ENCODE results near the gene C4BPB. TPM values are rescaled to one million over a fixed set of nuclear protein-coding genes. Genes with fewer than 3 reads are reported as not detected.
"Not testable (repeated sequence)": the region's sequence is repeated elsewhere in the genome, so short reads cannot be mapped to it uniquely, and the experiment has no call there.

Gene C4BPB
- 1 to 10 TPM in 1 of 2 experiments, under 1 TPM in 1; 0.43 to 1.2 TPM for total RNA-seq

GRCh38 chr1:207088701-207089626 lies at the start of gene C4BPB:
Gene C4BPB (plus strand): TSS chr1:207088860. CDS start chr1:207089532, 672 bp downstream.
- Mint-ChIP-seq H3K27ac (no peak within 1 kb of the TSS), H3K27me3 (peaks cover 15% of the 10 kb centered on the region), H3K4me3 (peak within 1 kb of the TSS; percentile 33), H3K9me3 (no peaks in the 10 kb centered on the region), H3K4me1 (peaks cover 17% of the 10 kb centered on the region), H3K36me3 (ENCODE audit: low read depth) (no peaks in the 10 kb centered on the region)
- no peak for DNase-seq
- POLR2A ChIA-PET = interaction anchor here (0.8 to 1.1 kb wide), 2 partner anchors 233 to 407 kb away, joined by 3 to 4 read pairs; partner anchors contain the start of genes CD55 and CR1
- CTCF ChIA-PET = interaction anchor here (1.0 to 1.9 kb wide), 5 partner anchors 9 to 411 kb away, joined by 3 to 8 read pairs (median 5); no protein-coding TSS in a partner anchor

GRCh38 chr1:207039380-207040180 lies 49.1 kb upstream of the C4BPB start:
- H3K4me3 Mint-ChIP-seq = no peak overlapping the region
- H3K4me1 Mint-ChIP-seq = no peaks in the 10 kb centered on the region
- H3K36me3 Mint-ChIP-seq (ENCODE audit: low read depth) = peaks cover 6% of the 10 kb centered on the region
- DNase-seq = no peak
- no peaks in the 10 kb centered on the region for H3K9me3 Mint-ChIP-seq
- ChIA-PET POLR2A (interaction anchor here (0.8 kb wide), 1 partner anchor 13 kb away, joined by 3 read pairs; the partner anchor contains the start of gene PFKFB2), CTCF (no interaction called here)
- peaks cover 7% of the 10 kb centered on the region for H3K27me3 Mint-ChIP-seq
- H3K27ac Mint-ChIP-seq = no peak overlapping the region

GRCh38 chr1:207040181-207040533 lies 48.5 kb upstream of the C4BPB start:
- no peak overlapping the region for H3K4me3 Mint-ChIP-seq
- H3K36me3 Mint-ChIP-seq (ENCODE audit: low read depth) = peaks cover 9% of the 10 kb centered on the region
- no peak for DNase-seq
- peaks cover 2% of the 10 kb centered on the region for H3K4me1 Mint-ChIP-seq
- no peak overlapping the region for H3K27ac Mint-ChIP-seq
- no peaks in the 10 kb centered on the region for H3K9me3 Mint-ChIP-seq
- ChIA-PET CTCF (interaction anchor here (1.0 kb wide), 1 partner anchor 10 kb away, joined by 4 read pairs; no protein-coding TSS in a partner anchor), POLR2A (interaction anchor here (0.8 kb wide), 1 partner anchor 13 kb away, joined by 3 read pairs; the partner anchor contains the start of gene PFKFB2)
- H3K27me3 Mint-ChIP-seq = peaks cover 5% of the 10 kb centered on the region

GRCh38 chr1:207041397-207041796 lies 47.3 kb upstream of the C4BPB start:
- POLR2A ChIA-PET = interaction anchor here (1.0 kb wide), 1 partner anchor 12 kb away, joined by 3 read pairs; the partner anchor contains the start of gene PFKFB2
- H3K9me3 Mint-ChIP-seq, CTCF ChIA-PET, H3K27ac Mint-ChIP-seq, H3K4me1 Mint-ChIP-seq, H3K4me3 Mint-ChIP-seq, DNase-seq, H3K27me3 Mint-ChIP-seq: not testable (repeated sequence)
- peaks cover 18% of the 10 kb centered on the region for H3K36me3 Mint-ChIP-seq (ENCODE audit: low read depth)

- DNase-seq = no peak
- ChIA-PET CTCF (interaction anchor here (1.1 to 2.0 kb wide), 3 partner anchors 26 to 454 kb away, joined by 3 to 4 read pairs (median 4); no protein-coding TSS in a partner anchor), POLR2A (no interaction called here)
- Mint-ChIP-seq H3K4me3 (no peak overlapping the region), H3K4me1 (peaks cover 35% of the 10 kb centered on the region), H3K27me3 (no peaks in the 10 kb centered on the region), H3K27ac (no peak overlapping the region), H3K9me3 (no peaks in the 10 kb centered on the region), H3K36me3 (ENCODE audit: low read depth) (peaks cover 49% of the 10 kb centered on the region)
These were observed 43.2 kb upstream of the C4BPB start for GRCh38 chr1:207045453-207045852.

- Mint-ChIP-seq H3K27ac (no peak overlapping the region), H3K27me3 (no peaks in the 10 kb centered on the region), H3K9me3 (no peaks in the 10 kb centered on the region), H3K4me1 (peaks cover 51% of the 10 kb centered on the region), H3K36me3 (ENCODE audit: low read depth) (peaks cover 47% of the 10 kb centered on the region), H3K4me3 (no peak overlapping the region)
- POLR2A ChIA-PET = no interaction called here
- CTCF ChIA-PET = interaction anchor here (0.7 to 1.5 kb wide), 3 partner anchors 26 to 438 kb away, joined by 3 to 4 read pairs (median 3); no protein-coding TSS in a partner anchor
- no peak for DNase-seq
These were observed 41.2 kb upstream of the C4BPB start for GRCh38 chr1:207047505-207047904.

- no peak overlapping the region for H3K27ac Mint-ChIP-seq
- CTCF ChIA-PET = interaction anchor here (0.6 to 2.6 kb wide), 4 partner anchors 27 to 448 kb away, joined by 3 to 13 read pairs (median 3); partner anchors contain the start of gene CR1
- peaks cover 56% of the 10 kb centered on the region for H3K4me1 Mint-ChIP-seq
- POLR2A ChIA-PET = no interaction called here
- H3K9me3 Mint-ChIP-seq = no peaks in the 10 kb centered on the region
- no peak for DNase-seq
- peaks cover under 1% of the 10 kb centered on the region for H3K27me3 Mint-ChIP-seq
- no peak overlapping the region for H3K4me3 Mint-ChIP-seq
- H3K36me3 Mint-ChIP-seq (ENCODE audit: low read depth) = peaks cover 46% of the 10 kb centered on the region
These were observed 40.6 kb upstream of the C4BPB start for GRCh38 chr1:207048041-207048440.

GRCh38 chr1:207049054-207049453 lies 39.6 kb upstream of the C4BPB start:
- POLR2A ChIA-PET = no interaction called here
- CTCF ChIA-PET = interaction anchor here (1.4 to 2.6 kb wide), 4 partner anchors 11 to 127 kb away, joined by 4 to 13 read pairs (median 10); partner anchors contain the start of genes C1orf116 and FCMR
- peaks cover 6% of the 10 kb centered on the region for H3K27me3 Mint-ChIP-seq
- H3K4me1 Mint-ChIP-seq = peaks cover 63% of the 10 kb centered on the region
- H3K4me3 Mint-ChIP-seq = peak overlapping the region; percentile 98
- DNase-seq = no peak
- H3K9me3 Mint-ChIP-seq = no peaks in the 10 kb centered on the region
- peaks cover 46% of the 10 kb centered on the region for H3K36me3 Mint-ChIP-seq (ENCODE audit: low read depth)
- H3K27ac Mint-ChIP-seq = no peak overlapping the region

- Mint-ChIP-seq H3K4me3 (peak overlapping the region; percentile 98), H3K4me1 (peaks cover 65% of the 10 kb centered on the region), H3K27ac (peak overlapping the region; percentile 80), H3K9me3 (no peaks in the 10 kb centered on the region), H3K27me3 (peaks cover 6% of the 10 kb centered on the region), H3K36me3 (ENCODE audit: low read depth) (peaks cover 46% of the 10 kb centered on the region)
- no peak for DNase-seq
- ChIA-PET CTCF (interaction anchor here (0.7 to 2.6 kb wide), 18 partner anchors 9 to 471 kb away, joined by 3 to 23 read pairs (median 4); partner anchors contain the start of genes C1orf116, DYRK3 and FCMR), POLR2A (interaction anchor here (0.6 to 1.3 kb wide), 5 partner anchors 11 to 313 kb away, joined by 3 to 5 read pairs (median 3); no protein-coding TSS in a partner anchor)
These were observed 39.1 kb upstream of the C4BPB start for GRCh38 chr1:207049514-207049913.

GRCh38 chr1:207049974-207050391 lies 38.7 kb upstream of the C4BPB start:
- H3K9me3 Mint-ChIP-seq = no peaks in the 10 kb centered on the region
- H3K27ac Mint-ChIP-seq = peak overlapping the region; percentile 80
- CTCF ChIA-PET = interaction anchor here (0.5 to 2.6 kb wide), 21 partner anchors 9 to 472 kb away, joined by 3 to 23 read pairs (median 4); partner anchors contain the start of genes C1orf116, CD55, DYRK3 and FCMR
- H3K4me1 Mint-ChIP-seq = peaks cover 67% of the 10 kb centered on the region
- peak overlapping the region; percentile 98 for H3K4me3 Mint-ChIP-seq
- POLR2A ChIA-PET = interaction anchor here (0.6 to 1.3 kb wide), 6 partner anchors 10 to 313 kb away, joined by 3 to 5 read pairs (median 3); no protein-coding TSS in a partner anchor
- peaks cover 10% of the 10 kb centered on the region for H3K27me3 Mint-ChIP-seq
- H3K36me3 Mint-ChIP-seq (ENCODE audit: low read depth) = peaks cover 43% of the 10 kb centered on the region
- peak; percentile 59 for DNase-seq

- peaks cover 12% of the 10 kb centered on the region for H3K27me3 Mint-ChIP-seq
- peaks cover 67% of the 10 kb centered on the region for H3K4me1 Mint-ChIP-seq
- CTCF ChIA-PET = interaction anchor here (0.5 to 2.6 kb wide), 17 partner anchors 10 to 416 kb away, joined by 3 to 23 read pairs (median 4); partner anchors contain the start of genes C1orf116, CD55, DYRK3 and FCMR
- peak overlapping the region; percentile 80 for H3K27ac Mint-ChIP-seq
- no peaks in the 10 kb centered on the region for H3K9me3 Mint-ChIP-seq
- peak; percentile 91 for DNase-seq
- H3K4me3 Mint-ChIP-seq = peak overlapping the region; percentile 98
- POLR2A ChIA-PET = interaction anchor here (0.7 to 1.3 kb wide), 4 partner anchors 10 to 271 kb away, joined by 3 to 5 read pairs (median 3); partner anchors contain the start of gene CD55
- peaks cover 40% of the 10 kb centered on the region for H3K36me3 Mint-ChIP-seq (ENCODE audit: low read depth)
These were observed 38.0 kb upstream of the C4BPB start for GRCh38 chr1:207050480-207051190.

All from activated CD4-positive, alpha-beta memory T cell treated with anti-CD3 and anti-CD28 coated beads, Interleukin-2, amount 10 ng/mL, durations not matched to agents 7 days and 5 days (primary cell).